Skeletal muscle cell (primary cell): ENCODE data around the gene PC.
"Not testable (repeated sequence)": the region's sequence is repeated elsewhere in the genome, so short reads cannot be mapped to it uniquely, and the experiment has no call there.

Experiments
- DNase-seq: peaks from one replicate; pipeline ENCODE4 v3.0.0-alpha.2; 2010; ENCODE audit warnings: low read depth
- H3K4me3 ChIP-seq: 2 replicates; pipeline ENCODE4 v1.5.1; 2011; ENCODE audit warnings: low read depth, mild to moderate bottlenecking, control low read depth, low read length, moderate library complexity

PC gene

GRCh38 chr11:66834539-66834845 lies 123.7 kb downstream of the PC start:
- DNase-seq, result no peak
- H3K4me3 ChIP-seq, result no peak overlapping the region

- H3K4me3 ChIP-seq, DNase-seq: not testable (repeated sequence)
Measured at GRCh38 chr11:66824573-66824972, 133.6 kb downstream of the PC start.

- no peak for DNase-seq
- H3K4me3 ChIP-seq, result no peak overlapping the region
Measured at GRCh38 chr11:66823700-66824099, 134.5 kb downstream of the PC start.

- no peak overlapping the region for H3K4me3 ChIP-seq
- no peak for DNase-seq
Measured at GRCh38 chr11:66820901-66821300, 137.3 kb downstream of the PC start.

GRCh38 chr11:66820381-66820780 lies 137.8 kb downstream of the PC start:
- H3K4me3 ChIP-seq, result no peak overlapping the region
- DNase-seq, result no peak

- no peak for DNase-seq
- H3K4me3 ChIP-seq, result no peak overlapping the region
Measured at GRCh38 chr11:66818231-66818955, 139.8 kb downstream of the PC start.

- DNase-seq, result no peak
- H3K4me3 ChIP-seq, result no peak overlapping the region
Measured at GRCh38 chr11:66815646-66816045, 142.5 kb downstream of the PC start.

- H3K4me3 ChIP-seq, result no peak overlapping the region
- no peak for DNase-seq
Measured at GRCh38 chr11:66814678-66815077, 143.5 kb downstream of the PC start.

- DNase-seq, result no peak
- no peak overlapping the region for H3K4me3 ChIP-seq
Measured at GRCh38 chr11:66810576-66811185, 147.5 kb downstream of the PC start.

- DNase-seq, result no peak
- H3K4me3 ChIP-seq, result no peak overlapping the region
Measured at GRCh38 chr11:66809592-66809991, 148.6 kb downstream of the PC start.

GRCh38 chr11:66800720-66801428 lies 157.3 kb downstream of the PC start:
- no peak for DNase-seq
- H3K4me3 ChIP-seq, result no peak overlapping the region

GRCh38 chr11:66799815-66800214 lies 158.4 kb downstream of the PC start:
- H3K4me3 ChIP-seq, DNase-seq: not testable (repeated sequence)
